Keratinocyte (primary cell): Measurements from ENCODE around the gene QPCT.

Experiments
- EZH2 ChIP-seq: IDR thresholded peaks from one replicate; pipeline ENCODE4 v1.6.1; 2012; ENCODE audit warnings: inconsistent platforms, mild to moderate bottlenecking, low read length, moderate library complexity
- TF ChIP-seq, protein P1 (sequence below), 3 experiments: IDR thresholded peaks in 1 of 3; conservative IDR thresholded peaks in 1 of 3; optimal IDR thresholded peaks in 1 of 3; 2 replicates in 2 of 3; 3 replicates in 1 of 3; pipeline versions ENCODE3 to v1.5.1; 2011; ENCODE audit warnings: low read length in 3 of 3, mild to moderate bottlenecking in 3 of 3, moderate library complexity in 2 of 3, control low read depth in 1 of 3, inconsistent platforms in 1 of 3; ENCODE audit not compliant: insufficient read depth in 2 of 3; ENCODE audit errors: extremely low read depth in 1 of 3

- TF ChIP-seq, protein P1, sequence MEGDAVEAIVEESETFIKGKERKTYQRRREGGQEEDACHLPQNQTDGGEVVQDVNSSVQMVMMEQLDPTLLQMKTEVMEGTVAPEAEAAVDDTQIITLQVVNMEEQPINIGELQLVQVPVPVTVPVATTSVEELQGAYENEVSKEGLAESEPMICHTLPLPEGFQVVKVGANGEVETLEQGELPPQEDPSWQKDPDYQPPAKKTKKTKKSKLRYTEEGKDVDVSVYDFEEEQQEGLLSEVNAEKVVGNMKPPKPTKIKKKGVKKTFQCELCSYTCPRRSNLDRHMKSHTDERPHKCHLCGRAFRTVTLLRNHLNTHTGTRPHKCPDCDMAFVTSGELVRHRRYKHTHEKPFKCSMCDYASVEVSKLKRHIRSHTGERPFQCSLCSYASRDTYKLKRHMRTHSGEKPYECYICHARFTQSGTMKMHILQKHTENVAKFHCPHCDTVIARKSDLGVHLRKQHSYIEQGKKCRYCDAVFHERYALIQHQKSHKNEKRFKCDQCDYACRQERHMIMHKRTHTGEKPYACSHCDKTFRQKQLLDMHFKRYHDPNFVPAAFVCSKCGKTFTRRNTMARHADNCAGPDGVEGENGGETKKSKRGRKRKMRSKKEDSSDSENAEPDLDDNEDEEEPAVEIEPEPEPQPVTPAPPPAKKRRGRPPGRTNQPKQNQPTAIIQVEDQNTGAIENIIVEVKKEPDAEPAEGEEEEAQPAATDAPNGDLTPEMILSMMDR (optimal IDR thresholded peaks at IDR 0.05 in 1 of 3, IDR thresholded peaks at IDR 0.05 in 1 of 3, conservative IDR thresholded peaks at IDR 0.05 in 1 of 3; ENCODE audit: extremely low read depth in 1 of 3, insufficient read depth in 2 of 3, low read length in 3 of 3) = no peak
- no peak for TF ChIP-seq EZH2
These were observed 36.9 kb upstream of the QPCT start for GRCh38 chr2:37307500-37307899.
